NCI-H187 (cell line): Measurements from ENCODE around the gene ITGA2B.
"Not testable (repeated sequence)": the region's sequence is repeated elsewhere in the genome, so short reads cannot be mapped to it uniquely, and the experiment has no call there.

Source experiments
- DNase-seq, 2 experiments: peaks; one replicate each; lab custom pipeline; 2025; lab: John Stamatoyannopoulos, UW

Gene ITGA2B

DNA sequence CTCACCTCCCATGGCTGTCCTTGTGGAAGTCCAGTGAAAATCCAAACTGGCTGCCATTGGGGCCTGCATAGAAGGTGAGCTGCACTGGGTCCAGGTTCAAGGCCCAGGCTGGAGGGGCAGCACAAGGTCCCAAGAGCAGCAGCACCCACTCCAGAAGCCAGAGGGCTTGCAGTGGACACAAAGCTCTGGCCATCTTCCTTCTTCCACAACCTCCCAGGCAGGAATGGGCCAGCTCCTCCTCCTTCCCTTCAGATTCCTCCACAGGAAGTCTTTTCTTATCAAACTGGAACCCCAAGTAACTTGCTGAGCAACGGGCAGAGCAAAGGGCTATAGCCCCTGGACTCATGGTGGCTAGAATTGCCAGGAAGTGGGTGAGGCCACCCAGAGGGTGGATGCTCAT, at the start of gene ITGA2B:
Gene ITGA2B, minus strand, starts transcription at position 369 of the 400 bp plus-strand sequence. Its CDS starts 176 bp downstream, at position 193.
- DNase-seq = no peak

DNA sequence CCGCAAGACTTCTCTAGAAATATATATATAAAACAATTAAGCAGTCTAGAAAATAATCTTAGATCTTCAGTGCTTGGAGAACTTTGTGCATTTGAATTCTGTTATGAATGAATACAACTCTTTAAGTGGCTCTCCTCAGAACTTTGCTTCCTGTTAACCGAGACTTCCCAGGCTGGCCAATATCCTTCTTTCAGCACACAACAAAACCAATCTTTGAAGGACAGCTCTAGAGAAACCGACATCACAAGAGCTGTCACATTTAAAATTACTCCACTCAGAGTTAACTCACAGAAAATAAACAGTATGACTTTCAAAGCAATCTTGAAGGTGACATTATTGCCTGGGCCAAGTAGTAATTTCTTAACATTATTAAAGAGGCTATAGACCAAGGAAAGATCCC, 49.7 kb upstream of the ITGA2B start:
- DNase-seq = no peak

DNA sequence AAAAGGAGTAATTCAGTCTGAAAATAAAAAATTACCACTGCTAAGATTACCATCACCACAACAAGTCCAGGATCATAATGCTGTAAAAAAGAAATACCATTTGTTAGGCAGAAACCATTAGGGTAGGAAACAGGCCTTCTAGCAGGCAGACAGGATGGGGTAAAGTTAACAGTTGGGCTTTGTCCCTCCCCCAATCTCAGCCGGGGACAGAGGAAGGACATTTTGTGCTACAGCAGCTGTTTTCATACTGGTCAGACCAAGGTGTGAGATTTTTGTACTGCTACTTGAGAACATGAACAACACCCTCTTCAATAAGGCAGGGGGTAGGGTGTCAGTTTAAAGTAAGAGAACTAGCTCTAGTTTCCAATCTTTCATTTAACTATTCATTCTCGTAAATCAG, 49.2 kb upstream of the ITGA2B start:
- DNase-seq = no peak

DNA sequence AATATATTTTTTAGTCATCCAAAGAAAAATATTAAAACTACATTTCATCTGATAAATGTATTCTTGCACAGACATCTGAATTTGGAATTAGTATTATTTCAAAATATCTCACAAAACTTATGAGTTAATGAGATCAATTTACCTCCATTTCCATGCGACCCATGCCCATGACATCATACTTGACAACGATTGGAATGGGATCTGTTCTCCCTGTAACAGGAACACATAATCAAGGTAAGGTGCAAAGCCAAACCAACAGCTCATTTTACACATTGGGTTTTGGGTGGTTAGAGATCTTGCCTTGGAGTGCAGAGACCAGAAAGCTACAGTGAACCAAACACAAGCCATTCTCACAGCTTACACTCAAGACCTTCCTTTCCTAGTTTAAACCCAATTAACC, 46.9 kb upstream of the ITGA2B start:
- DNase-seq = no peak

DNA sequence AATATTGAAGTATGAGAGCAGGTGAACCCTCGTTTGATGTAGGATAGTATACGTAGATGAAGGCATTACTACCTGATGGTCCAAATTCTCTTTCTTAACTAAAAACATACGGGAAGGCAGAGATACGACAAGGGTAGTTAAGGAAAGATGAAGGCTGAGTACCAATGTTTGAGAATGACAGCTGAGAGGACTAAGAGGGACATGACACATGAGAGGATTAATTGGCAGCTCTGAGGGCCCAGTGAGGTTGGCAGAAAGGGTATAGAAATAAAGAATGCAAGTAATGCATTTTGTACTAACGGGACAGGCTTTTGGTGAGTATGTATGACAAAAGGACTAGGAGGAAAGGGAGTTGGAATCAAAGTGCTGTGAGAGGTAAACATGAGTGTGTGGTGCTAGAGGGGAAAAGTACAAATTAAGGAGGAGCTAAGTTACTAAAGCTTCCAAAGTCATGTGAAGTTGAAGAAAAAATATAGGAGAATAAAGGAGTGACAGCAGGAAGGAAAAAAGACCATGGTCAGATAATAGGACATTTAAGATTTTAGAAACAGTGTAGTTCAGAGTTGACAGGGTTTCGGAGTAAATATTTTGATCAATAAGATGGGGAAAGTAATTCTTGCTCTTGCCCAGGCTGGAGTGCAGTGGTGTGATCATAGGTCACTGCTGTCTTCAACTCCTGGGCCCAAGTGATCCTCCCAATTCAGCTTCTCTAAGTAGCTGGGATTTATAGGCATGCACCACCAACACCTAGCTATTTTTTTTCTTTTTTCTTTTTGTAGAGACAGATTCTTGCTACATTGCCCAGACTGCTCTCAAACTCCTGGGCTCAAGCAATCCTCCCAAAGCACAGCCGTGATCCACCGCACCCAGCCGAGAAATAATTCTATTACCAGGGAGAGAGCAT, 43.1 kb upstream of the ITGA2B start:
- no peak for DNase-seq

DNA sequence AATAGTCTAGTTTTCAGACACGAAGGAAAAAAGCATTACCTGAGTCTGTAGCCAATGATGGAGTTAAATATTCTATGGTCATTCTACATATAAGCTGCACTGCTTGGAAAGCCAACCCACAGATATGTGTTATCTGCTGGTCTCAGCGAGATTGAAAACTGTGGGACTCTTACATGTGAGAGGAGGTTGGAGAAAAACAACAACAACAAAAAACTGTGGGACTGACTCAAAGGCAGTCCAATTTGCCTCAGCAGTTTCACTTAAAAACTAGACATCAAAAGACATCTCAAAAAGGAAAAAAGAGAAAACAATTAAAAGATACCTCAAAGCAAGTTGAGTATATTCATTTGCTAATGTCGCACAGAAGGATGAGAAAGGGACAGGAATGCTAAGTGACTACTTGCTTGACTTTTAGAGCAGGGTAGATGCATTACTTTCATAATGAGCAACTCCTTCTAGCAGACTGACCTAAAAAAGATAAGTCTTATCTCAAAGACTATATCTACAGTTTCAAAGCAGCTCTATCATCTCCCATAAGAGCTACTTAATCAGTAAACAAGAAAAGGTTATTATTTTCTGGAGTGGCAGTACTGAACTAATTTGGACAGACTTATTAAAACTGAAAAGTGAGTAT, 35.5 kb upstream of the ITGA2B start:
- no peak for DNase-seq

DNA sequence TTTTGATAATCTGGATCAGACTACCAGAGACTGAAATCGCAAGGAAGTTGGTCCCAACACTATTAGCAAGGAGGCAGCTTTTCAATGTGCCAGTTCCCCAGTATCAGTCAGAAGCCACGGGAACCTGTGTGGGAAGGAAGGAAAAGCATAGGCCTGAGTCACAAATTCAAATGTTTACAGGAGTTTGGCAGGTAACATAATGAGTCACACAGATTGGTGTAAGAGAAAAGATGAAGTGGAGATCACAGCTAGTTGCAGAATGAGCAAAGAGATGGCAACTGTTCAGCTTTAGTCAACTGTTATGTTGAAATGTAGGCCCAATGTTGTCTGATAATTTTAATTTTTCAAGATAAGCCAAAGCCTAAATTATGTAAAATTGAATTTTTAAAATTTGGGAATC, 28.1 kb upstream of the ITGA2B start:
- no peak for DNase-seq

DNA sequence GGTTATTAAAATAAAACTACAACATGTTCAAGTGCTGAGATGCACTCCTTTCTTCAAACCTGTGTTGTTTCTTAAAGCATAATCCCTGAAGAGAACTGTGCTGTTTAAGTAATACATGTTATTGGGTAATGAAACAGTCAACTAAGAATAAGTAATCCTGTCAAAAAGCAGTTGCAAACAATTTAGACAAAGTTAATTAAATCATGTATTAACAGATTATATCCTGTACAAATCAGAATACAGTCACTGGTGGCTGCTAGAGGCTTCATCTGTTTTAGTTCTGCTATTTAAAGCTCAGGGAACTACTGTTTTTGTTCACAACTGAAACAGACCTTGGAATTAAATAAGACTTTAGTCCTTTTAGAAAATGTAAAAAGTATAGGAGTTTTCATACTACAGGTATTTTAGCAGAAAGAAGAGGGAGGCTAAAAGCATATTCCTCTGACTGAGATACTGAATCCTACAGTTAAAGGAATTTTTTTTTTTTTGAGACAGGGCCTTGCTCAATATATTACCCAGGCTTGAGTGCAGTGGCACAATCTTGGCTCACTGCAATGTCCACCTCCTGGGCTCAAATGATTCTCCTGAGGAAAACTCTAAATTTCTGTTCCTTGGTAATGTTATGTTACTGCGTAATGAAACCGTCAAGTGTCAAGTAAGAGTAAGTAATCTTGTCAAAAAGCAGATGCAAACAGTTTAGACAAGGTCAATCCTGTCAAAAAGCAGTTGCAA, 27.3 kb upstream of the ITGA2B start:
- DNase-seq = no peak

DNA sequence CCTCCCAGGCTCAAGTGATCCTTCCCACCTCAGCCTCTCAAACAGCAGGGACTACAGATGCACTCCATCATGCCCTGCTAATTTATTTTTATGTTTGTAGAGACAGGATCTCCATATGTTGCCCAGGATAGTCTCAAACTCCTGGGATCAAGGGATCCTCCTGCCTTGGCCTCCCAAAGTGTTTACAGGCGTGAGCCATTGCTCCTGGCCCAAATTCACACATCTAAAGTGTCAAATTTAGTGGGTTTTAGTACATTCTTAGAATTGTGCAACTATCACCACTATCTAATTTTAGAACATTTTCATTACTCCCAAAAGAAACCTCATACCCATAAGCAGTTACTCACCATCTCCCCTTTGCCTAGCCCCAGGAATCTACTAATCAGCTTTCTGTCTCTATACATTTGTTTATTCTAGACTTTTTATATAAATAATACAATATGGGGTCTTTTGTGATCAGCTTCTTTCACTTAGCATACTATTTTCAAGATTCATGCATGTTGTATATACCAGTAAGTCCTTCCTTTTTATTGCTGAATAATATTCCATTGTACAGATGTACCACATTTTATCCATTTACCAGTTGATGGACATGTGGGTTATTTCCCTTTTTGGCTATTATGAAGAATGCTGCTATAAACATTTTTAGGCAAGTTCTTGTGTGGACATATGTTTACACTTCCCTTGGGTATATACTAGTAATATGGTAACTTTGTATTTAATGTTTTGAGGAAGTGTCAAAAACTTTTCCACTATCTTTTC, 25.1 kb upstream of the ITGA2B start:
- DNase-seq = no peak

DNA sequence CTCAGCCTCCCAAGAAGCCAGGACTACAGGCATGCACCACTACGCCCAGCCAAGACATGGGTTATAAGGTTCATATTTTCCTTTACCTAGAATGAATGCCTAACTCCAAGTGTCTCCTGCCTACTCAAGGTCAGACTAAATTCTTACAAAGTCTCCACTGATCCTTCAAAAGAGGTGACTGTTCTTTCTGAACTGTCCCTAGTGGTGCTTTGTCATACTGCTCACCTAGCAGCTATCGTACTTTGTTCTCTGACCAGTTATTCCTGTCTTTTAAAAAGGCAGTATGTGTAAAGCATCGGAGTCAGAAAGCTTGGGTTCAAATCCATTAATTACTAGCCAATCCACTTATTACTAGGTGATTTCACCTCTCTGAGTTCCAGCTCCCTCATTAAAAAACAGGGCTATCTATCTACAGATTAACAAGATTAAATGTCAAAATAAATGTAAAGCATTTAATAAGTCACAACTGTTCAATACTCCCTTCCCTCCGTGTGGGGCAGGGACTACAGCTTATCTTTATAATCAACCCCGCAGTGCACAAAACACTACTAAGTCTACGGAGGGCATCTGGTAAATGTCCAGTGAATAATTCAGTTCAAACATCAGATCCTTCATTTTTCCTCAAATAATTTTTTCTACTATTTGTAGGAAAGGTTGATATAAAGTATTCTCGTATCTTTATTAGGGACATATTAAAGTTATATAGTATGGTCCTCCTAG, 20.0 kb upstream of the ITGA2B start:
- no peak for DNase-seq

DNA sequence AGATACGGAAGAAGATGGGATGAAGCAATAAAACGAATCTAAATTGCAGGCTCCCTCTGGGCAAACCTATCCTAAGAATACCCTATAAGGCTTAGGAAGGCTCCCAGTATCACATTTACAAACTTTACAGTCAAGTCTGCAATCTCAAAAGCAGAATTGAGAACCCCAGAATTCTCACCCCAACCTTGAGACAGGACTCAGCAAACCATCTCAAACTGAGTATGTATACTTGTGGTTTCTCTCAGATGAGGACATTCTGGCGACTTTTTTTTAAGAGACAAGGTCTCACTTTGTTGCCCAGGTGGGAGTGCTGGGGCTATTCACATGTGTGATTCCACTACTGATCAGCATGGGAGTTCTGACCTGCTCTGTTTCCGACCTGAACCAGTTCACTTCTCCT, 19.3 kb upstream of the ITGA2B start:
- no peak for DNase-seq

DNA sequence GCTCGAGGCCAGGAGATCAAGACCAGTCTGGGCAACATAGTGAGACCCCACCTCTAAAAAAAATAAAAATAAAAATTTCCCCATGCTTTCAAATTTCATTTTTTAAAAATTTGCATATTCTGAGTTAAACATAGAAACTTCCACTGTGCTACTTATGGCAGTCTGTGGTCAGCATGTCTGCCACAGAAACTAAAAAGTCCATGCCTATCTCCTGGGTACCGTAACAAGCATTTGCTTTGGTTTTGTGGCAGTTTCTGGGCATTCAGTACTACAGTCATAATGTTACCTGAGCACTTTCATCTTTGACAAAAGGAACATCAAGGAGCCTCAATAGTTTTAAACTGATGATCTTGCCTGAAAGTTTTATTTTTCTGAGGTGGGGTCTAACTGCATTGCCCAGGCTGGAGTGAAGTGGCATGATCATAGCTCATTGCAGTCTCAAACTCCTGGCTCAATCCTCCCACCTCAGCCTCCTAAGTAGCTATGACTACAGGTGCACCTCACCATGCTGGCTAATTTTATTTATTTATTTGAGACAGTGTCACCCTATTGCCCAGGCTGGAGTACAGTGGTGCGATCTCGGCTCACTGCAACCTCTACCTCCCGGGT, 13.2 kb upstream of the ITGA2B start:
- no peak for DNase-seq

DNA sequence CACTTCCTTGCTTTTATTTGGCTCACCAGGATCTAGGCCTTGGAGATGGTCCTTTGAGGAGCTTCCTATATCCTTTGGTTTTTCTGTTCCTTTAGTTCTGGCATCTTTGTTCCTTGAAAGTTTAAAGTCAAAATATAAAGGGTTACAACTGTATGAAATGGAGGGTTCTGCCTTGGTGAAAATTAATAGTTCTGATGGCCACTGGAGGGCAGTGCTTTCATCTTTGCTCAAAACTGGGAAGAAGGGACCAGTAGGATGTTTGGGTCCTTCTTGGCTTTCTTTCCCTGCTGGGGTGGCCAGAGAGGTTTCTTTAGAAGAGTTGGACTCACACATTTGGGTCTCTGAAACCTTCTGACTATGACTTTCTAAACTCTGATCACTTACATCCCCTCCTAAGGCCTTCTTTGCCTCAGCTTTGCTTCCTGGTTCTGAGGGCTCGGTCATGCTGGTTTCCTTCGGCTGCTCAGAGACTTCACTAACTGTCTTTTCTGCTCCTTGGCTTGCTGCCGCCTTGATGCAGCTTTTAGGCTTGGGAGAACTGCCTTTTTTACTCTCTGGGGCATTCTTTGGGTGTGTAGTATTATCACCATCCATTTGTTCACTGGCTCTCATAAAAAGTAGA, 10.9 kb upstream of the ITGA2B start:
- DNase-seq = no peak

DNA sequence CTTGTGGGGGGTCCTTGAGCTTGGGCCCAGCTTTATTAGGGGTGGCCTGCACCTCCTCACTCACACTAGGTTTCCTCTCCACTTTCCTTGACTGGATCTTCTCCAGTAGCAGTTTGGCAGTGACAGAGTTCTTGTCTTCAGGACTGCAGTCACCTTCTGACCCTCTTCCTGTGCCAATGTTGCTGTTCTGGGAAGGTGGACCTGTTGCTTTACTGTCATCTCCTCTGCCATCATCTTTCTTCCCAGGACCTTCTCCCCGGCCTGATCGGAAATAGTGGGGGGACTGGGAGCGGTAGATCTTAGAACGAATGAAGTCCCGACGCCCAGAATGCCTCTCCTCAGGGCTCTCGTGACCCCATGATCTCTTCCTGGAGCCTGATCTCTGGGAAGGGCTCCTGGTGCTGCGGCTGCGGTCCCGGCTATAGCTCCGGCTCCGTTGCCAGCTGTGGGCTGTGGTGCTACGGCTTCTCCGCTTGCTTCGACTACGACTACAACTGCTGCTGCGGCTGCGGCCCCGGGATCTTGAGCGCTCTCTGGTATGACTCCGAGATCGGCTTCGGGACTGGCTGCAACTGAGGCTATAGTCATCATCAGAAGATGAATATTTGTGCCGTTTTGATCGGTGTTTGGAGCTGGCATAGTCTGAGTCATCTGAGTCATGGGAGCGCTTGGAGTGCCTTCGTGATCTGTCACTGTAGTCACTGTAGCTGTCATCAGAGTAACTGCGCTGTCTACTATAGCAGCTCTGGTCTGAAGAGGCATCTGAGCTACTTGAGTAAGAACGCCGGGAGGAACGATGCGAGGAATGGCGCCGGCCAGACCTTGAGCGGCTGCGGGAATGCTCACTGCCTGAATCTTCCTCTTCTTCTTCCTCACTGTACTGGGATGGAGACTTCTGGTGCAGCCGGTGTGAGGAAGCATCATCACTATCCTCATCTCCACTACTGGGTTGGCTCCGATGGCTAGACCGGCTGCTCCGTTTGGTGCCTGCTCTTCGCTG, 9.5 kb upstream of the ITGA2B start:
- DNase-seq = no peak

DNA sequence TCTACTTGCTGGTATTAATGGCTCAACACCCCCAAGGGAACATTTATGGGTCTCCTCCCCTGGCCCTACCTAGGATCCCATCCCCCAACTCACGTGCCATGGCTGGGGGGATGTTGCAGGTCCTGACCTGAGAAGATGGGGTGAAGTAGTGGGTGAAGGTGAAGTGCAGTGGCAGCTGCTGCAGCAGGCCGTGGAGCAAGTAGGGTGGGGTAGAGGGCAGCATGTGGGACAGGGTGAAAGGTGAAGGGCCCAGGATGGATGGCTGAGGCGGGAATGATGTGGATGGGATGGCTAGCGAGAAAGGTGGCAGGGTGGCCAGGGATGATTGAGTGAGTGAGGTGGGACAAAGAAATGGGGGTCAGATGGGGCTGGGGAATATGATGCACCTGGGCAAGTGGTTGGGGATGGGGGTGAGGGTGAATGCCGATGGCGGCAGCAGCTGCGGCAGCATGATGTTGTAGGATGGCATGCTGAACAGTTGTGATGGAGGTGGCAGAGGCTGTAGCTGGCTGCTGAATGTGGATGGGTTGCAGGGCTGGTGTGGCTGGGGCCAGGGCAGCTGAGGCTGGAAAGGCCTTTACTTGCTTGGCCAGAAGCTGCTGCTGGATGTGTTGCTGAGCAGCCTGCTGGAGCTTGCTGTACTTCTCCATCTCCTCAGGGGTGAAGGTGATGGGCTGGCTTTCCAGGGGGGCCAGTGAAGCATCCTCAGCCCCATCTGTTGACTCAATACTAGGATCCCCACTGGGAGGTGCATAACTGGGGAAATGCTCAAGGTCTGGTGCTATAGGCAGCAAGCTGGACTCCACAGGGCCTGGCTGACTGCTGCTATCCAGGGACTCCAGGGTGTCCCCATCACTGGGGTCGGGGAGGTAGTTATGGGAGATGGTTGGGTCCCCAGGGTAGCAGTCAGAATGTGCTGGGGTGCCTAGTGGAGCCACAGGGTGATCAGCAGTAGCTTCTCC, 8.3 kb upstream of the ITGA2B start:
- DNase-seq = no peak

DNA sequence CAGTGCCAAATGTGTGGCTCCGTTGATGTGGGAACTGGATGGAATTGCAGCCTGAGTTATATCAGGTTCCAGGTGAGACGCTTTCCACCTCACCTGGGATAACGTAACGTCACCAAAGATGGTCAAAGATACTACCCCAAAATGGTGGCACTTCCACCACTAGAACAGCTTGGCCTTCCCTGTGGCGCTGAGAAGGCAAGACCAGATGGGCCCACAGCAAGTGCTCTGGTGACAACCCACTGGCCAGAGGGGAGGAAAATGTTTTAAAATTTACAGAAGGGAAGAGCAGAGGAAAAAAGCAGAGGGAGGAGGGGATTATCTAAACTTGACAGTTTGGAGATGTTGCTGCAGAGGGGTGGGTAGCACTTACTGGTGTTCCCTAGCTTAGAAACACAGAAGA, 7.5 kb upstream of the ITGA2B start:
- no peak for DNase-seq

DNA sequence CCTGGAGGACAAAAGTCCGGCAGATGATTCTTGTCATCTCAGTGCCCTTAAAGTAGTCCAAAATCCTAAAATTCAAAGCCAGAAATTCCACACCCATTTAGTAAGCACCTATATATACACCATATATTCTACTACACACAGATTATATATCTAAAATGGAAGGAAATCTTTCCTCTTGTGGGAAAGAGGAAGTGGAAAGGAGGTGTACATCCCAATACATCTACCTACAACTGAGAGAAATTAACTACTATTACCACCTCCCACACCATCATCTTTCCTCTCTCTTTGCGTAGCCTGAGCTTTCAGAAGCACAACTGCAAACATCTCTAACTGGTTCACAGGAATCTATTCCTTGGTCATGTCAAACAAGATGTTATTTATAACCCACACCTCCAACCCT, 5.4 kb upstream of the ITGA2B start:
- DNase-seq = no peak

DNA sequence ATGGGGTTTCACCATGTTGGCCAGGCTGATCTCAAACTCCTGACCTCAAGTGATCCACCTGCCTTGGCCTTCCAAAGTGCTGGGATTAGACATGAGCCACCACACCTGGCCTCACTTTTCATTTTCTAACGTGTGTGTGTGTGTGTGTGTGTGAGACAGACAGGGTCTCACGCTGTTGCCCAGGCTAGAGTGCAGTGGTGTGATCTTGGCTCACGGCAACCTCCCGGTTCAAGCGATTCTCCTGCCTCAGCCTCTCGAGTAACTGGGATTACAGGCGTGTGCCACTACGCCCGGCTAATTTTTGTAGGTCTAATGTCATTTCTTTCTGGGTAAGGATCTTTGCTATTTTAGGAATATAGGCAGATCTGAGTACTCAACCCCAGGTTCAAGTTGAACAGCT, 4.7 kb upstream of the ITGA2B start:
- DNase-seq = not testable (repeated sequence)
